ENCODE results near the gene CFD. TPM values are rescaled to one million over a fixed set of nuclear protein-coding genes. Genes with fewer than 3 reads are reported as not detected.

Gene CFD
- polyA plus RNA-seq, 1 donor (not counting 4 experiments of a cell fraction or from before 2014, with no cell fraction given) = 0.47 TPM

DNA sequence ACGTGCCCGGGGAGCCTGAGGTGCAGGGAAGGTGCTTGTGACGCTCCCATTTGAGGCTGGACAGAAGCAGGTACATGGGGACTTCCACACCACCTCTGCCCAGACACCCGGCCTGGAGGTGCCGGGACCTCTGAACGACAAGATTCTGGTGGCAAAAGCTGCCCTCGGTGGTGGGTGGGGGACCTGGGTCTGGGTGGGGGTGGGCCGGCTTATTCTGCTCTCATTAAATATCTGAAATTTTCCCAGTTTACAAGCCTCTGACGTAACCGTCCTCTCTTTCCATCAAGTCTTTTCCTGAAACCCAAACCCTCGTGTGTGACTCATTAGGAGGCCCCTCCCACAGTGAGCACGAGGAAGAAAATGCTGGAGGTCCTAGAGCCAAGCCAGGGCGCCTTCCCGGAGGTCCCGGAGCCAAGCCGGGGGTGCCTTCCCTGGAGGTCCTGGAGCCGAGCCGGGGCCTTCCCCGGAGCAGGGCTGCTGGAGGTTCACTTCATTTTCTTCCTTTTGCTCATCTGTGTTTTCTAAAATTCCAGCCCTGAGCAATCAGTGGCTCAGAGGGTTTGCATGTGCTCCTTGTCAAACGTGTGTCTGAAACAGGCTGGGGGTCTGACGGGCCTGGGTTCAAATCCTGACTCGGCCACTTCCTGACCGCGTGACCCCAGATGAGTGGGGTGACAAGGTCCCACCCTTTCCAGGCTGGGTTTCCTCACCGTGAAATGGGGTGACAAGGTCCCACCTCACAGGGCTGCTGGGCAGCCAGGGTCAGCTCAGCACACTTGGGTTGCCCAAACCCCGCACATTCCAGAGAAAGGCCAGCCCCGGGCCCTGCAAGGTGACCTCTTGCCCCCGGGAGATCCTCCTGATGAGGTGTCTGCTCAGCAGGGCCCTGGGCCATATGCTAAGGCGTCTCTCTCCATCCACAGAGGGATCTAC is 10.0 kb downstream of the CFD start:
- Histone ChIP-seq H4K20me1 (ENCODE audit: control insufficient read depth, extremely low read depth, insufficient read depth, low read length) (no peaks in the 10 kb centered on the region), H3K4me2 (ENCODE audit: control insufficient read depth, extremely low read depth, insufficient read depth, low read depth, low read length) (peak overlapping the region; percentile 22), H3K27me3 (ENCODE audit: control insufficient read depth, extremely low read depth, insufficient read depth, low read length) (no peaks in the 10 kb centered on the region), H3K36me3 (ENCODE audit: control insufficient read depth in 2 of 2, extremely low read depth in 1 of 2, insufficient read depth in 2 of 2, low read length in 2 of 2) (peaks cover 14 to 15% of the 10 kb centered on the region in 2 experiments), H3K9me1 (ENCODE audit: control insufficient read depth, extremely low read depth, insufficient read depth, low read length) (no peaks in the 10 kb centered on the region), H2AFZ (ENCODE audit: control insufficient read depth, low read length) (no peak overlapping the region), H3K4me1 (ENCODE audit: control insufficient read depth, extremely low read depth, insufficient read depth, low read length) (peaks cover 25% of the 10 kb centered on the region), H3K27ac (ENCODE audit: control insufficient read depth, insufficient read depth, low read length) (peak overlapping the region; percentile 48), H3K9me3 (ENCODE audit: control insufficient read depth, low read depth, low read length) (no peaks in the 10 kb centered on the region), H3K79me2 (ENCODE audit: control insufficient read depth, insufficient read depth, low read length) (no peaks in the 10 kb centered on the region), H3K9ac (ENCODE audit: control insufficient read depth, extremely low read depth, insufficient read depth, low read length) (peak overlapping the region; percentile 30), H3K4me3 (ENCODE audit: control insufficient read depth in 2 of 3, extremely low read depth in 1 of 3, insufficient read depth in 2 of 3, low read depth in 1 of 3, low read length in 3 of 3) (no peak overlapping the region)
- FAIRE-seq = peak; percentile 81
- TF ChIP-seq CTCF (optimal IDR thresholded peaks at IDR 0.05 in 1 of 3, IDR thresholded peaks at IDR 0.05 in 1 of 3, conservative IDR thresholded peaks at IDR 0.05 in 1 of 3; ENCODE audit: extremely low read depth in 1 of 3, insufficient read depth in 2 of 3, low read length in 3 of 3) (no peak), EZH2 (IDR thresholded peaks at IDR 0.05; ENCODE audit: low read length) (no peak)
- DNase-seq (ENCODE audit: low read depth, low spot score) = no peak
- dilution Hi-C loops (cut with MboI; ENCODE audit: extremely low pct_ligation_motif_present, low sequenced_read_pairs) = no loop called here

GRCh38 chr19:870314-870713 is 10.8 kb downstream of the CFD start:
- H3K79me2 ChIP-seq (ENCODE audit: control insufficient read depth, insufficient read depth, low read length) = no peaks in the 10 kb centered on the region
- no peak overlapping the region for H3K4me2 ChIP-seq (ENCODE audit: control insufficient read depth, extremely low read depth, insufficient read depth, low read depth, low read length)
- H3K9ac ChIP-seq (ENCODE audit: control insufficient read depth, extremely low read depth, insufficient read depth, low read length) = no peak overlapping the region
- H3K9me3 ChIP-seq (ENCODE audit: control insufficient read depth, low read depth, low read length) = no peaks in the 10 kb centered on the region
- peaks cover 25% of the 10 kb centered on the region for H3K4me1 ChIP-seq (ENCODE audit: control insufficient read depth, extremely low read depth, insufficient read depth, low read length)
- no peak overlapping the region for H2AFZ ChIP-seq (ENCODE audit: control insufficient read depth, low read length)
- no peaks in the 10 kb centered on the region for H3K27me3 ChIP-seq (ENCODE audit: control insufficient read depth, extremely low read depth, insufficient read depth, low read length)
- dilution Hi-C loops (cut with MboI; ENCODE audit: extremely low pct_ligation_motif_present, low sequenced_read_pairs) = no loop called here
- H3K9me1 ChIP-seq (ENCODE audit: control insufficient read depth, extremely low read depth, insufficient read depth, low read length) = no peaks in the 10 kb centered on the region
- no peak for TF ChIP-seq CTCF (optimal IDR thresholded peaks at IDR 0.05 in 1 of 3, IDR thresholded peaks at IDR 0.05 in 1 of 3, conservative IDR thresholded peaks at IDR 0.05 in 1 of 3; ENCODE audit: extremely low read depth in 1 of 3, insufficient read depth in 2 of 3, low read length in 3 of 3)
- TF ChIP-seq EZH2 (IDR thresholded peaks at IDR 0.05; ENCODE audit: low read length) = no peak
- peaks cover 16 to 17% of the 10 kb centered on the region in 2 experiments for H3K36me3 ChIP-seq (ENCODE audit: control insufficient read depth in 2 of 2, extremely low read depth in 1 of 2, insufficient read depth in 2 of 2, low read length in 2 of 2)
- DNase-seq (ENCODE audit: low read depth, low spot score) (no peak), FAIRE-seq (no peak)
- no peaks in the 10 kb centered on the region for H4K20me1 ChIP-seq (ENCODE audit: control insufficient read depth, extremely low read depth, insufficient read depth, low read length)
- H3K27ac ChIP-seq (ENCODE audit: control insufficient read depth, insufficient read depth, low read length) = no peak overlapping the region
- H3K4me3 ChIP-seq (ENCODE audit: control insufficient read depth in 2 of 3, extremely low read depth in 1 of 3, insufficient read depth in 2 of 3, low read depth in 1 of 3, low read length in 3 of 3) = no peak overlapping the region
